ENCODE data around the gene CBFA2T3.

The CBFA2T3 gene

GRCh38 chr16:88853325-88853941, 123.6 kb downstream of the CBFA2T3 start:
- no peak for DNase-seq

- DNase-seq, result no peak
These were observed 125.4 kb downstream of the CBFA2T3 start for GRCh38 chr16:88851616-88852015.

- DNase-seq, result no peak
These were observed 126.3 kb downstream of the CBFA2T3 start for GRCh38 chr16:88850531-88851199.

GRCh38 chr16:88848557-88848956, 128.4 kb downstream of the CBFA2T3 start:
- DNase-seq, result no peak

GRCh38 chr16:88847654-88848053, 129.4 kb downstream of the CBFA2T3 start:
- DNase-seq, result no peak

GRCh38 chr16:88846088-88846487, 130.9 kb downstream of the CBFA2T3 start:
- no peak for DNase-seq

GRCh38 chr16:88844419-88845036, 132.5 kb downstream of the CBFA2T3 start:
- no peak for DNase-seq

- no peak for DNase-seq
These were observed 133.8 kb downstream of the CBFA2T3 start for GRCh38 chr16:88843256-88843655.

GRCh38 chr16:88842806-88843205, 134.2 kb downstream of the CBFA2T3 start:
- DNase-seq, result no peak

GRCh38 chr16:88842308-88842756, 134.7 kb downstream of the CBFA2T3 start:
- no peak for DNase-seq

GRCh38 chr16:88841521-88842307, 135.3 kb downstream of the CBFA2T3 start:
- DNase-seq, result no peak

GRCh38 chr16:88840600-88841215, 136.3 kb downstream of the CBFA2T3 start:
- no peak for DNase-seq

GRCh38 chr16:88839745-88840599, 137.0 kb downstream of the CBFA2T3 start:
- no peak for DNase-seq

- DNase-seq, result no peak
These were observed 137.9 kb downstream of the CBFA2T3 start for GRCh38 chr16:88839026-88839529.

- no peak for DNase-seq
These were observed 138.4 kb downstream of the CBFA2T3 start for GRCh38 chr16:88838566-88838965.

GRCh38 chr16:88837806-88838205, 139.2 kb downstream of the CBFA2T3 start:
- no peak for DNase-seq

- no peak for DNase-seq
These were observed 140.2 kb downstream of the CBFA2T3 start for GRCh38 chr16:88836791-88837190.

- no peak for DNase-seq
These were observed 141.2 kb downstream of the CBFA2T3 start for GRCh38 chr16:88835818-88836217.

GRCh38 chr16:88835383-88835782, 141.6 kb downstream of the CBFA2T3 start:
- no peak for DNase-seq

- DNase-seq, result no peak
These were observed 142.3 kb downstream of the CBFA2T3 start for GRCh38 chr16:88834670-88835069.

- DNase-seq, result no peak
These were observed 143.9 kb downstream of the CBFA2T3 start for GRCh38 chr16:88833086-88833485.

GRCh38 chr16:88831838-88832237, 145.2 kb downstream of the CBFA2T3 start:
- DNase-seq, result no peak
